GM08714 (cell line): ENCODE data around the gene DDX56.

ENCODE experiments used
- H3K4me3 ChIP-seq: fragments of 200-500 bp; sonication (Bioruptor generic); 2 replicates; pipeline ENCODE4 v1.5.1; 2014; ENCODE audit warnings: mild to moderate bottlenecking, low read length, inconsistent platforms
- ZNF274 ChIP-seq: IDR thresholded peaks from 2 replicates; pipeline ENCODE4 v1.6.1; 2012; ENCODE audit warnings: mild to moderate bottlenecking, low read depth, low read length

The DDX56 gene

DNA sequence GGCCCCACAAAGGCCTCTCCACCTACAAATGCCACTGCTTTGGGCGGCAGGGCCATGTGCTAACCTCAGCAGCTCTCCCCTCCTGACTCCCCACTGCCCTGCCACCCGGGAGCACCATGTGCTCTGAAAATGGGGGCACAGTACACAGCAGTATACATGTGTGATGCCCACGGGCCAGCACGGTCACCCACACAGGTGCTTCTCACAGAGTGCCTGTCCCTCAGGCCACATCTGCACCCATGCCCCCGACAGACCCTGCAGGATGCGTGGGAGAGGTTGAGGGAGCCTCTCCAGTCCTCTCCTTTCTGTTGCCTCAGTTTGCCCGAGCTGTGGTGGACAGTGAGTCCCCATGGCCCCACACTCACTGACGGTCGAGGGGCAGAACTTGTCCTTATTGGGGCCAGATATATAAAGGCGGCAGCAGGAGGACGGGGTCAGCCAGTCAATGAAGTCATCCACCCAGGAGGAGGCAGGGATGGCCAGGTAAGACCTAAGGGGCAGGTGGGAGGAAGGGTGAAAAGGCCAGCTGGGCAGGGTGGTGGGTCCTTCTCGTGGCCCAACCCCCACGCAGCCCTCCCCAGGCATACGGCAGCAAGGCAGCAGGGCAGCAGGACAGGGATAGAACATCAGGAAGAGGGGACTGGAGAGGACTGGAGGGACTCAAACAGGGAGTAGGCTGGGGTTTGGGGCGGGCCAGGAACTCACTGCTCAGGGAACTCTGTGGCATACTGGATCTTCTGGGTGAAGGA lies 52.2 kb downstream of the DDX56 start:
- no peak overlapping the region for H3K4me3 ChIP-seq
- no peak for TF ChIP-seq ZNF274

DNA sequence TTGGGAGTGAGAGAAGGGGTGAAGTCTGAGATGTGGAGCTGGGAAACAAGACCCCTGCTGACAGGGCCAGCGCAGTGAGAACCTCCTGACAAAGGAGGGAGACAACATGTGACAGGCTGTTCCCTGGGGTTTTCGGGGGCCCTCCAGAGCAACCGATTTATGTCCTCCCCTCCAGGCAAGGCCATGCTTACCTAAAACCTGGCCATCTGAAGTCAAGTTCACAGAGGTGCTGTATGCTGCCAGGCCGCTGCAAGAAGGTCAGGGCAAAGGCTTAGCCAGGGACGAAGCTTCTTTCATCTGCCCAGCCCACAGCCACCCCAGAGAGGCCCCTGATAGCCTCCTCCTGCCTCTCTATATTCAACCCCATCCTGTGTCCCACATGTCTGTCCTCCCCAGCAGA lies 53.1 kb downstream of the DDX56 start:
- H3K4me3 ChIP-seq = no peak overlapping the region
- no peak for TF ChIP-seq ZNF274

DNA sequence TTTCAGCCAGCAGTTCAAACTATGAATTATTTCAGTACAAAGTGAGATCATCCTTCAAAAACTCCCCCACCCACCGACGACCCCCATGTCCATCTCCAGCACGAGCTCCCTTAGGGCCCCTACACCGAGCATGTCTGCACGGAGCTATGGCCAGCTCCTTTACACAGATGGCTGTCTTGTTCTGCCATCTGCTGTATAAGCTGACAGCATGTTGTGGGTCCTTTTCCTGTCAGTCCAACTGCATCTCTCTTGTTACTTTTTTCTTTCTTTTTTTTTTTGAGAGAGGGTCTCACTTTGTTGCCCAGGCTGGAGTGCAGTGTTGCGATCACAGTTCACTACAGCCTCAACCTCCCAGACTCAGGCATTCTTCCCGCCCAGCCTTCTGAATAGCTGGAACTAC lies 54.2 kb downstream of the DDX56 start:
- TF ChIP-seq ZNF274 = no peak

GRCh38 chr7:44518761-44519160 lies 54.9 kb downstream of the DDX56 start:
- no peak overlapping the region for H3K4me3 ChIP-seq
- TF ChIP-seq ZNF274 = no peak

More for the DNA sequence above, 54.2 kb downstream of the DDX56 start:
- H3K4me3 ChIP-seq = no peak overlapping the region

DNA sequence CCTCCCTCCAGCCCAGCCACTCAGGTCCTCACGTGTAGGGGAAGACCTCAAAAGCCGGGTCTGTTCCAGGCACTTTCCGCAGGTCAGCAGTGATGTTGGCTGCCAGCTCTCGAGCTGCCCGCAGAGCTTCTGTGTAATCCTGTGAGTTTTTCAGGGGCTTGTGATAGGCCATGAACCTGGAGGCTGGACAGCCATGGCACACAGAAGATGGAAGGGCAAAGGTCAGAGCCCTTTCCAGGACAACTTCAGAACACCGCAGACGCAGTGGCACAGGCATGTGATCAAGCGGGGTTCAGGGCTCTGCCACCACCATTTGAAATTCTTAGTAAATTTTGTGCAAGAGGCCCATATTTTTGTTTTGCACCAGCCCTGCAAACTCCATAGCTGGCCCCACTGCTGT lies 56.5 kb downstream of the DDX56 start:
- TF ChIP-seq ZNF274 = no peak
- no peak overlapping the region for H3K4me3 ChIP-seq
